H1 (cell line): ENCODE results near the gene KLHDC8A. TPM values are rescaled to one million over a fixed set of nuclear protein-coding genes. Genes with fewer than 3 reads are reported as not detected.

ENCODE experiments used
- CTCF ChIA-PET: fragments of 300-600 bp; sonication (Branson Sonifier 250); formaldehyde crosslinking; loops from one replicate; lab custom pipeline; 2021; ENCODE audit not compliant: partially characterized antibody; lab: Charles Lee
- POLR2A ChIA-PET: fragments of 300-600 bp; sonication (Branson Sonifier 250); formaldehyde crosslinking; loops from one replicate; lab custom pipeline; 2021; ENCODE audit warnings: inconsistent platforms; ENCODE audit not compliant: partially characterized antibody; lab: Charles Lee
- DNase-seq, 2 experiments: peaks; one replicate each; pipeline versions ENCODE4 v3.0.0 to v3.0.0-alpha.2; 2010 to 2022; ENCODE audit warnings: low spot score in 2 of 2, low read depth in 1 of 2, mixed read lengths in 1 of 2
- FAIRE-seq: peaks from 2 replicates; lab custom pipeline; 2011; peaks lifted over from hg19 to GRCh38; lab: Jason Lieb, UNC
- H2AFZ ChIP-seq: 2 replicates; pipeline ENCODE4 v1.8.1; 2012; ENCODE audit warnings: low read length, inconsistent platforms
- H2AK5ac ChIP-seq: 2 replicates; pipeline ENCODE4 v1.6.1; 2013; ENCODE audit warnings: low read depth, low read length
- H2BK120ac ChIP-seq: replicated peaks from 2 replicates; pipeline ENCODE3; 2013; ENCODE audit warnings: low read depth, low read length, inconsistent platforms
- H2BK12ac ChIP-seq: 2 replicates; pipeline ENCODE4 v1.6.1; 2013; ENCODE audit warnings: low read depth, low read length
- H2BK15ac ChIP-seq: 2 replicates; pipeline ENCODE4 v1.6.1; 2013; ENCODE audit warnings: low read length
- H2BK20ac ChIP-seq: 2 replicates; pipeline ENCODE4 v1.6.1; 2013; ENCODE audit warnings: low read length
- H2BK5ac ChIP-seq: 2 replicates; pipeline ENCODE4 v1.6.1; 2013; ENCODE audit warnings: low read depth, low read length
- H3K14ac ChIP-seq: 2 replicates; pipeline ENCODE4 v1.6.1; 2013; ENCODE audit warnings: inconsistent platforms; ENCODE audit not compliant: insufficient read length
- H3K18ac ChIP-seq: 2 replicates; pipeline ENCODE4 v1.6.1; 2013; ENCODE audit warnings: low read length; ENCODE audit errors: extremely low read depth
- H3K23ac ChIP-seq: 2 replicates; pipeline ENCODE4 v1.6.1; 2013; ENCODE audit warnings: inconsistent platforms; ENCODE audit not compliant: insufficient read length
- H3K23me2 ChIP-seq: 2 replicates; pipeline ENCODE4 v1.6.1; 2013; ENCODE audit warnings: low read depth, low read length
- H3K27ac ChIP-seq: 2 replicates; pipeline ENCODE4 v1.6.1; 2011; ENCODE audit warnings: low read depth, low read length, inconsistent platforms
- H3K27me3 ChIP-seq, 4 experiments: replicated peaks in 1 of 4; 1 replicate in 1 of 4; 2 replicates in 3 of 4; pipeline versions ENCODE4 v1.6.1 to v1.8.1; 2011 to 2013; ENCODE audit warnings: low read length in 3 of 4, mild to moderate bottlenecking in 3 of 4, inconsistent platforms in 2 of 4, mixed read lengths in 2 of 4, moderate library complexity in 1 of 4; ENCODE audit not compliant: control insufficient read depth in 3 of 4, insufficient read depth in 3 of 4; ENCODE audit errors: extremely low read depth in 1 of 4
- H3K36me3 ChIP-seq, 4 experiments: 2 replicates each; pipeline versions ENCODE4 v1.6.1 to v1.8.1; 2011 to 2013; ENCODE audit warnings: mild to moderate bottlenecking in 4 of 4, low read length in 3 of 4, moderate library complexity in 2 of 4, control low read depth in 1 of 4, inconsistent platforms in 1 of 4; ENCODE audit not compliant: insufficient read depth in 4 of 4, control insufficient read depth in 2 of 4
- H3K4ac ChIP-seq: replicated peaks from 2 replicates; pipeline ENCODE3; 2013; ENCODE audit warnings: low read length, low read depth, mixed read lengths, inconsistent platforms; ENCODE audit not compliant: insufficient read length
- H3K4me1 ChIP-seq, 4 experiments: replicated peaks in 1 of 4; 1 replicate in 1 of 4; 2 replicates in 3 of 4; pipeline versions ENCODE4 v1.6.1 to v1.8.1; 2011 to 2013; ENCODE audit warnings: low read length in 3 of 4, inconsistent platforms in 2 of 4, mixed read lengths in 1 of 4; ENCODE audit not compliant: insufficient read depth in 4 of 4, control insufficient read depth in 3 of 4
- H3K4me2 ChIP-seq, 2 experiments: 2 replicates each; pipeline versions ENCODE4 v1.6.1 to v1.8.1; 2011 to 2013; ENCODE audit warnings: low read depth in 2 of 2, low read length in 2 of 2, control low read depth in 1 of 2, inconsistent platforms in 1 of 2, mild to moderate bottlenecking in 1 of 2; ENCODE audit not compliant: insufficient read depth in 1 of 2
- H3K4me3 ChIP-seq, 4 experiments: fragments of 200-600, 300-600 bp in 1 of 4; sonication (generic), shearing (Covaris generic), sonication (Bioruptor Twin) in 1 of 4; 2 replicates each; pipeline versions ENCODE4 v1.5.1 to v1.8.1; 2011 to 2016; ENCODE audit warnings: low read length in 4 of 4, low read depth in 3 of 4, control low read depth in 2 of 4, inconsistent platforms in 2 of 4, mild to moderate bottlenecking in 2 of 4, mixed read lengths in 1 of 4, moderate library complexity in 1 of 4; ENCODE audit not compliant: insufficient read depth in 2 of 4; ENCODE audit errors: extremely low read depth in 1 of 4
- H3K56ac ChIP-seq: replicated peaks from 2 replicates; pipeline ENCODE3; 2013; ENCODE audit warnings: low read depth, mild to moderate bottlenecking, mixed read lengths, low read length, inconsistent platforms; ENCODE audit not compliant: insufficient read length
- H3K79me1 ChIP-seq: 2 replicates; pipeline ENCODE4 v1.6.1; 2013; ENCODE audit warnings: low read depth, low read length, control low read depth
- H3K79me2 ChIP-seq, 2 experiments: 2 replicates each; pipeline versions ENCODE4 v1.6.1 to v1.8.1; 2012 to 2013; ENCODE audit warnings: low read length in 2 of 2, mild to moderate bottlenecking in 2 of 2, inconsistent platforms in 1 of 2; ENCODE audit not compliant: insufficient read depth in 2 of 2, control insufficient read depth in 1 of 2
- H3K9ac ChIP-seq, 4 experiments: replicated peaks in 1 of 4; 1 replicate in 1 of 4; 2 replicates in 3 of 4; pipeline versions ENCODE4 v1.6.1 to v1.8.1; 2011 to 2013; ENCODE audit warnings: low read depth in 3 of 4, low read length in 3 of 4, control low read depth in 2 of 4, mild to moderate bottlenecking in 2 of 4, moderate library complexity in 2 of 4, inconsistent platforms in 1 of 4; ENCODE audit errors: extremely low read depth in 1 of 4
- H3K9me3 ChIP-seq, 2 experiments: 2 replicates each; pipeline versions ENCODE4 v1.6.1 to v1.8.1; 2012 to 2013; ENCODE audit warnings: mild to moderate bottlenecking in 2 of 2, moderate library complexity in 2 of 2, control low read depth in 1 of 2, inconsistent platforms in 1 of 2, low read depth in 1 of 2, low read length in 1 of 2, mixed read lengths in 1 of 2; ENCODE audit not compliant: insufficient read depth in 2 of 2
- H4K20me1 ChIP-seq, 2 experiments: replicated peaks in 1 of 2; 2 replicates each; pipeline versions ENCODE3 to v1.8.1; 2011 to 2013; ENCODE audit warnings: inconsistent platforms in 2 of 2, low read length in 2 of 2, mild to moderate bottlenecking in 1 of 2; ENCODE audit not compliant: insufficient read depth in 2 of 2, control insufficient read depth in 1 of 2
- H4K5ac ChIP-seq: 2 replicates; pipeline ENCODE4 v1.6.1; 2013; ENCODE audit warnings: low read length, low read depth, mixed read lengths, inconsistent platforms; ENCODE audit not compliant: insufficient read length
- H4K8ac ChIP-seq: 2 replicates; pipeline ENCODE4 v1.8.0; 2013; ENCODE audit warnings: mild to moderate bottlenecking, moderate library complexity, low read length, inconsistent platforms; ENCODE audit not compliant: insufficient read depth; ENCODE audit errors: extremely low read depth
- H4K91ac ChIP-seq: replicated peaks from 2 replicates; pipeline ENCODE3; 2013; ENCODE audit warnings: low read length, mixed read lengths, inconsistent platforms; ENCODE audit not compliant: insufficient read length
- ASH2L ChIP-seq: fragments of 200-600, 300-600 bp; sonication (generic); IDR thresholded peaks from one replicate; pipeline ENCODE4 v1.7.1; 2017; ENCODE audit warnings: low read length
- HDAC6 ChIP-seq: IDR thresholded peaks from one replicate; pipeline ENCODE4 v1.7.1; 2012; ENCODE audit warnings: low read depth, mild to moderate bottlenecking, inconsistent platforms, low read length, moderate library complexity
- JUN ChIP-seq: IDR thresholded peaks from 2 replicates; pipeline ENCODE4 v1.6.1; 2011; ENCODE audit warnings: low read depth, mild to moderate bottlenecking, improper control_type of control experiment, low read length
- SUZ12 ChIP-seq: fragments of 200-600 bp; sonication (generic); IDR thresholded peaks from 2 replicates; pipeline ENCODE4 v1.6.1; 2012; ENCODE audit warnings: mild to moderate bottlenecking, inconsistent platforms, low read length, moderate library complexity, mixed read lengths
- TBP ChIP-seq: IDR thresholded peaks from 2 replicates; pipeline ENCODE4 v1.6.1; 2011; ENCODE audit warnings: low read depth, low read length, improper control_type of control experiment
- WGBS, 2 experiments: shearing (Covaris generic) in 1 of 2; methylation state at CpG; one replicate each; pipeline versions ENCODE4 v1.1.6 to v1.1.7; 2013 to 2015; ENCODE audit warnings: low lambda C conversion rate in 2 of 2, mixed read lengths in 2 of 2, inconsistent platforms in 1 of 2, low coverage in 1 of 2, missing lambda C conversion rate in 1 of 2; ENCODE audit not compliant: insufficient replicate concordance in 2 of 2, insufficient coverage in 1 of 2, insufficient read length in 1 of 2; ENCODE audit errors: extremely low coverage in 1 of 2, missing lambda C conversion rate in 1 of 2; 5-methylcytosine and 5-hydroxymethylcytosine counted together
- long read RNA-seq, 2 experiments: library from RNA in 1 of 2; library from capped mRNA in 1 of 2; stranded (forward); transcript quantifications; one replicate each; pipeline ENCODE4 v2.0.0, GENCODE V29; 2021; ENCODE audit warnings: inconsistent platforms in 1 of 2
- polyA minus RNA-seq, 3 experiments: library from RNA; depleted of rRNA, polyadenylated mRNA; stranded (reverse); fragments of >200 nt; gene quantifications; 1 replicate in 2 of 3; 2 replicates in 1 of 3; pipeline ENCODE4 v1.2.3, GENCODE V29; 2011
- polyA plus RNA-seq, 7 experiments: library from polyadenylated mRNA; depleted of rRNA in 3 of 7; stranded (reverse) in 5 of 7; unstranded in 2 of 7; fragments of >200 nt in 5 of 7; fragments of 200-250 nt in 2 of 7; gene quantifications; 1 replicate in 5 of 7; 2 replicates in 1 of 7; 4 replicates in 1 of 7; pipeline versions ENCODE4 v1.2.1 to v1.2.3, GENCODE V29; 2011 to 2013; ENCODE audit warnings: missing spikeins in 2 of 7, mixed read lengths in 2 of 7
- total RNA-seq: library from RNA; stranded (reverse); fragmentation: NEBNext Ultra II Directional; extraction: Animal tissue kit (Norgen Biotek cat#: 25700); gene quantifications from 2 replicates; pipeline ENCODE4 v1.2.1, GENCODE V29; 2021
- TF ChIP-seq, protein P1 (sequence below): IDR thresholded peaks from 2 replicates; pipeline ENCODE4 v1.6.1; 2011; ENCODE audit warnings: low read length, improper control_type of control experiment

Gene KLHDC8A, protein sequence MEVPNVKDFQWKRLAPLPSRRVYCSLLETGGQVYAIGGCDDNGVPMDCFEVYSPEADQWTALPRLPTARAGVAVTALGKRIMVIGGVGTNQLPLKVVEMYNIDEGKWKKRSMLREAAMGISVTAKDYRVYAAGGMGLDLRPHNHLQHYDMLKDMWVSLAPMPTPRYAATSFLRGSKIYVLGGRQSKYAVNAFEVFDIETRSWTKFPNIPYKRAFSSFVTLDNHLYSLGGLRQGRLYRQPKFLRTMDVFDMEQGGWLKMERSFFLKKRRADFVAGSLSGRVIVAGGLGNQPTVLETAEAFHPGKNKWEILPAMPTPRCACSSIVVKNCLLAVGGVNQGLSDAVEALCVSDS
- total RNA-seq = 2.5 and 3.4 TPM in 2 replicates
- polyA plus RNA-seq (2011; rRNA removed) = 1.9 and 2.5 TPM in 2 replicates
- polyA plus RNA-seq (2011; cell fraction: cytosol; rRNA removed) = 2.4 TPM
- polyA plus RNA-seq (2011; cell fraction: nucleus; rRNA removed) = 2.4 TPM
- 0.83 to 2.1 TPM (median 1.5 TPM) in 4 replicates for polyA plus RNA-seq (2012, experiment 1 of 2)
- 1.4 TPM for polyA plus RNA-seq (2012, experiment 2 of 2)
- polyA plus RNA-seq (2013, experiment 1 of 2) = 3.5 TPM
- 3.8 TPM for polyA plus RNA-seq (2013, experiment 2 of 2)
- polyA minus RNA-seq (2011; rRNA and poly(A)+ RNA removed) = 2.5 and 4.2 TPM in 2 replicates
- 1.4 TPM for polyA minus RNA-seq (2011; cell fraction: cytosol; rRNA and poly(A)+ RNA removed)
- polyA minus RNA-seq (2011; cell fraction: nucleus; rRNA and poly(A)+ RNA removed) = 1.00 TPM
- long read RNA-seq, experiment 1, partial matches to known transcripts = 1 of 2 reads
- long read RNA-seq, experiment 1, other reads (novel, unspliced or antisense) = 1 of 2 reads
- long read RNA-seq, experiment 2 = 0 reads

DNA sequence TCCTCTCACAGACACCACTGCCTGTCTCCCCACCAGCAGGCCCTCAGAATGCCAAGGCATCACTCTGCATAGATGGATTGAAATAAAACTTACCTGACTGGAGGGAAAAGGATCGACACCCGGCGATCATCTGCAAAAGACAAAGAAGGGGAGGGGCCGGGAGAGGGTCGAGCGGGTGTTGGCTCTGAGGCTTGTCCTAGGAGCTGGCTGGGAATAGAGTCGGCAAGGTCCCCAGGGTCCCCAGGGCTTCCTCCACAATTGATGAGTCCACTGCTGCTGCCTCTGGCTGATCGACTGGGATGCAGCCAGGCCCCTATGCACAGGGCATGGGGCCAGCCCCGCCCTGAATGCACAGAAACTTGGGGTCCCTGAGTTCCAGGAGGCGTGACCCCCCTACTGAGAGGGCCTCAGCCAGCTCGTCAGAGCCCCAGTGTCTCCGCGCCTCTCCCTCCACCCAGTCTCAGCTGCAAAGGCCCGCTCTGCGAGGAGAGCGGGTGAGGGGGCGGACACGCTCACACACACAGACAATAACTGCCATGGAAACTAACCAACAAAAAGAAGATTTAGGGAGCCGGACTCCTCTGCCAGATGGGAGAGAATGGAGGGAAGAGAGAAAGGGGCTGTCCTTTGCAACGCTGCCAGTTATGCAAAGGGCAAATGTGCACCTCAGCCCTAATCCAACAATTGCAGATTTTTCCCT is at the start of gene KLHDC8A:
TSS of gene KLHDC8A (minus strand) at position 483 of the 700 bp plus-strand sequence. CDS start 13,318 bp downstream, outside the sequence.
- Histone ChIP-seq H2BK20ac (peak within 1 kb of the TSS; percentile 89; the same call in 1 of the 2 replicates), H3K4me2 (peak within 1 kb of the TSS; percentile 31 to 48), H3K14ac (no peak within 1 kb of the TSS), H3K27ac (no peak within 1 kb of the TSS), H3K27me3 (no peaks in the 10 kb centered on the region), H2BK5ac (peak within 1 kb of the TSS; percentile 62; the same call in 1 of the 2 replicates), H2BK15ac (0 out of 2 replicates have a peak within 1 kb of the TSS, but pooled peaks have one; percentile 49), H4K8ac (peak within 1 kb of the TSS; percentile 83; the same call in 1 of the 2 replicates), H3K4ac (no peak within 1 kb of the TSS), H3K36me3 (no peaks in the 10 kb centered on the region), H2BK12ac (peak within 1 kb of the TSS; percentile 53; the same call in 1 of the 2 replicates), H3K18ac (peak within 1 kb of the TSS; percentile 53), H3K79me2 (no peaks in the 10 kb centered on the region), H2AFZ (peak within 1 kb of the TSS; percentile 61; the same call in 1 of the 2 replicates), H3K4me1 (peaks cover 6 to 32% (median 19%) of the 10 kb centered on the region in 4 experiments), H4K20me1 (no peaks in the 10 kb centered on the region), H3K9me3 (no peaks in the 10 kb centered on the region), H3K56ac (no peak within 1 kb of the TSS), H3K4me3 (peak within 1 kb of the TSS in 1 of 4 experiments; percentile 1; a peak in 1 of 8 replicates), H4K5ac (no peak within 1 kb of the TSS), H2BK120ac (peak within 1 kb of the TSS; percentile 73), H3K23me2 (no peaks in the 10 kb centered on the region), H3K79me1 (no peaks in the 10 kb centered on the region), H2AK5ac (0 out of 2 replicates have a peak within 1 kb of the TSS, but pooled peaks have one; percentile 14), H4K91ac (peak within 1 kb of the TSS; percentile 57), H3K23ac (no peak within 1 kb of the TSS), H3K9ac (no peak within 1 kb of the TSS; a peak in 1 of 7 replicates)
- FAIRE-seq = no peak
- no peak for DNase-seq
- WGBS, 2 experiments = 56% methylated on average over 19 of the region's 20 CpGs; no CpG with 5 or more reads in 1 of the 2 experiments
- CTCF ChIA-PET = interaction anchor here (1.0 to 67.1 kb wide), 12 partner anchors 16 to 235 kb away, joined by 3 to 2424 read pairs (median 4); partner anchors contain the start of gene RBBP5
- POLR2A ChIA-PET = no interaction called here
- no peak for TF ChIP-seq HDAC6
- TF ChIP-seq SUZ12 = no peak
- TF ChIP-seq, protein P1, sequence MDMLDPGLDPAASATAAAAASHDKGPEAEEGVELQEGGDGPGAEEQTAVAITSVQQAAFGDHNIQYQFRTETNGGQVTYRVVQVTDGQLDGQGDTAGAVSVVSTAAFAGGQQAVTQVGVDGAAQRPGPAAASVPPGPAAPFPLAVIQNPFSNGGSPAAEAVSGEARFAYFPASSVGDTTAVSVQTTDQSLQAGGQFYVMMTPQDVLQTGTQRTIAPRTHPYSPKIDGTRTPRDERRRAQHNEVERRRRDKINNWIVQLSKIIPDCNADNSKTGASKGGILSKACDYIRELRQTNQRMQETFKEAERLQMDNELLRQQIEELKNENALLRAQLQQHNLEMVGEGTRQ = no peak
- TF ChIP-seq JUN = no peak
- peak; percentile 29 for TF ChIP-seq ASH2L
- TF ChIP-seq TBP = no peak
